Adrenal gland (tissue), 5 donors: ENCODE measurements around the gene PRAMEF2.
"Not testable (repeated sequence)": the region's sequence is repeated elsewhere in the genome, so short reads cannot be mapped to it uniquely, and the experiment has no call there.

Experiments
- POLR2A ChIP-seq, 2 donors: fragments of 450-650 bp; IDR thresholded peaks; one replicate each; pipeline ENCODE4 v1.6.1; 2017; ENCODE audit warnings: antibody characterized with exemption in 2 of 2, mild to moderate bottlenecking in 2 of 2, moderate library complexity in 1 of 2
- TF ChIP-seq, protein P1 (sequence below), 6 experiments: fragments of 450-650 bp in 4 of 6; fragments of 200-600 bp in 2 of 6; sonication (generic) in 1 of 6; IDR thresholded peaks; 1 replicate in 5 of 6; 2 replicates in 1 of 6; pipeline versions ENCODE4 v1.5.1 to v1.8.0; 2016 to 2021; ENCODE audit warnings: antibody characterized with exemption in 6 of 6, mild to moderate bottlenecking in 2 of 6, moderate library complexity in 1 of 6
- donor health status: DM: no; HTN: no; CAD: no.

DNA sequence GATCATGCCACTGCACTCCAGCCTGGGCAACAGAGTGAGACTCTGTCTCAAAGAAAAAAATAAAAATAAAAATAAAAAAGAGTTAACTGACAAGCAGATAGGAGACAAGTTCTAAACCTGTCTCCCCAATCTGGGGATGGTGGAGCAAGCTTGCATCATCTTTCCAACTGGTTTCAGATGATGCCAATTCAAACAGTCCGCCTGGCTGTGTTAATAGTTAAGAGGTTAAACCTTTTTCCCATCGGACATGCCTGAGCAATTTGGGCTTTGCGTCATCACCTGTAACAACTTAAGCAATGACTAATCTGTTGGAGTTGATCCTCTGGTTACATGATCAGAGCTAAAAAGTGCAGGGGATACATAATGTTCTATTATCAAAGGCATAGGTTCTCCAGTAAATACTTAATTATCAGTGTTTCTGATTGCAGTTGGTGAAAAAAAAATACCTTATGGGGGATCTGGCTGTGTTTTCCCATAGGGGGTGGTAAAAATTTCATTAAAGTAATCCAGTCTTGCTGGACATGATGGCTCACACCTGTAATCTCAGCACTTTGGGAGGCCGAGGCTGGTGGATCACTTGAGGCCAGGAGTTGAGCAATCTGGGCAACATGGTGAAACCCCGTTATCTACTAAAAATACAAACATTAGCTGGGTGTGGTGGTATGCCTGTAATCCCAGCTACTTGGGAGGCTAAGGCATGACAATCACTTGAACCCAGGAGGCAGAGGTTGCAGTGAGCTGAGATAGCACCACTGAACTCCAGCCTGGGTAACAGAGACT is 47.1 kb downstream of the PRAMEF2 start:
- TF ChIP-seq POLR2A (IDR thresholded peaks at IDR 0.05), result not testable (repeated sequence)
- TF ChIP-seq, protein P1, sequence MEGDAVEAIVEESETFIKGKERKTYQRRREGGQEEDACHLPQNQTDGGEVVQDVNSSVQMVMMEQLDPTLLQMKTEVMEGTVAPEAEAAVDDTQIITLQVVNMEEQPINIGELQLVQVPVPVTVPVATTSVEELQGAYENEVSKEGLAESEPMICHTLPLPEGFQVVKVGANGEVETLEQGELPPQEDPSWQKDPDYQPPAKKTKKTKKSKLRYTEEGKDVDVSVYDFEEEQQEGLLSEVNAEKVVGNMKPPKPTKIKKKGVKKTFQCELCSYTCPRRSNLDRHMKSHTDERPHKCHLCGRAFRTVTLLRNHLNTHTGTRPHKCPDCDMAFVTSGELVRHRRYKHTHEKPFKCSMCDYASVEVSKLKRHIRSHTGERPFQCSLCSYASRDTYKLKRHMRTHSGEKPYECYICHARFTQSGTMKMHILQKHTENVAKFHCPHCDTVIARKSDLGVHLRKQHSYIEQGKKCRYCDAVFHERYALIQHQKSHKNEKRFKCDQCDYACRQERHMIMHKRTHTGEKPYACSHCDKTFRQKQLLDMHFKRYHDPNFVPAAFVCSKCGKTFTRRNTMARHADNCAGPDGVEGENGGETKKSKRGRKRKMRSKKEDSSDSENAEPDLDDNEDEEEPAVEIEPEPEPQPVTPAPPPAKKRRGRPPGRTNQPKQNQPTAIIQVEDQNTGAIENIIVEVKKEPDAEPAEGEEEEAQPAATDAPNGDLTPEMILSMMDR (IDR thresholded peaks at IDR 0.05), result not testable (repeated sequence)
